ENCODE results near the gene SPATA2L. TPM values are rescaled to one million over a fixed set of nuclear protein-coding genes. Genes with fewer than 3 reads are reported as not detected.
"Not testable (repeated sequence)": the region's sequence is repeated elsewhere in the genome, so short reads cannot be mapped to it uniquely, and the experiment has no call there.

SPATA2L gene
- total RNA-seq, 1 donor from 2014 or later = 9.3 TPM

- no peaks in the 10 kb centered on the region for H3K27me3 Mint-ChIP-seq (ENCODE audit: low read depth)
- H3K4me1 Mint-ChIP-seq (ENCODE audit: low read depth) = no peaks in the 10 kb centered on the region
- no peak for TF ChIP-seq CTCF (IDR thresholded peaks at IDR 0.05)
- H3K27ac Mint-ChIP-seq (ENCODE audit: unreplicated experiment) = no peak overlapping the region
- no peak overlapping the region for H3K4me3 Mint-ChIP-seq (ENCODE audit: unreplicated experiment)
- H3K36me3 Mint-ChIP-seq (ENCODE audit: low read depth) = peaks cover 8% of the 10 kb centered on the region
- peak; percentile 94 for DNase-seq (ENCODE audit: low spot score)
- H3K9me3 Mint-ChIP-seq (ENCODE audit: low read depth) = no peaks in the 10 kb centered on the region
These were observed 7.3 kb downstream of the SPATA2L start for GRCh38 chr16:89693931-89694783.

- no peaks in the 10 kb centered on the region for H3K4me1 Mint-ChIP-seq (ENCODE audit: low read depth)
- no peaks in the 10 kb centered on the region for H3K9me3 Mint-ChIP-seq (ENCODE audit: low read depth)
- H3K27me3 Mint-ChIP-seq (ENCODE audit: low read depth) = no peaks in the 10 kb centered on the region
- peak; percentile 86 for DNase-seq (ENCODE audit: low spot score)
- H3K36me3 Mint-ChIP-seq (ENCODE audit: low read depth) = peaks cover 8% of the 10 kb centered on the region
- no peak for TF ChIP-seq CTCF (IDR thresholded peaks at IDR 0.05)
- H3K4me3 Mint-ChIP-seq (ENCODE audit: unreplicated experiment) = no peak overlapping the region
- H3K27ac Mint-ChIP-seq (ENCODE audit: unreplicated experiment) = no peak overlapping the region
These were observed 8.2 kb downstream of the SPATA2L start for GRCh38 chr16:89693289-89693731.

GRCh38 chr16:89691986-89692569 lies 9.4 kb downstream of the SPATA2L start:
- Mint-ChIP-seq H3K27ac (ENCODE audit: unreplicated experiment) (no peak overlapping the region), H3K36me3 (ENCODE audit: low read depth) (peaks cover 8% of the 10 kb centered on the region), H3K27me3 (ENCODE audit: low read depth) (no peaks in the 10 kb centered on the region), H3K9me3 (ENCODE audit: low read depth) (no peaks in the 10 kb centered on the region), H3K4me3 (ENCODE audit: unreplicated experiment) (no peak overlapping the region), H3K4me1 (ENCODE audit: low read depth) (peaks cover 8% of the 10 kb centered on the region)
- no peak for TF ChIP-seq CTCF (IDR thresholded peaks at IDR 0.05)
- no peak for DNase-seq (ENCODE audit: low spot score)

- Mint-ChIP-seq H3K27me3 (ENCODE audit: low read depth) (no peaks in the 10 kb centered on the region), H3K4me1 (ENCODE audit: low read depth) (peaks cover 10% of the 10 kb centered on the region), H3K9me3 (ENCODE audit: low read depth) (no peaks in the 10 kb centered on the region), H3K4me3 (ENCODE audit: unreplicated experiment) (no peak overlapping the region), H3K27ac (ENCODE audit: unreplicated experiment) (no peak overlapping the region), H3K36me3 (ENCODE audit: low read depth) (peaks cover 8% of the 10 kb centered on the region)
- DNase-seq (ENCODE audit: low spot score) = peak; percentile 67
- TF ChIP-seq CTCF (IDR thresholded peaks at IDR 0.05) = no peak
These were observed 10.1 kb downstream of the SPATA2L start for GRCh38 chr16:89691231-89691985.

- H3K4me1 Mint-ChIP-seq (ENCODE audit: low read depth) = peaks cover 15% of the 10 kb centered on the region
- TF ChIP-seq CTCF (IDR thresholded peaks at IDR 0.05) = no peak
- no peak overlapping the region for H3K4me3 Mint-ChIP-seq (ENCODE audit: unreplicated experiment)
- H3K27ac Mint-ChIP-seq (ENCODE audit: unreplicated experiment) = no peak overlapping the region
- peaks cover 12% of the 10 kb centered on the region for H3K36me3 Mint-ChIP-seq (ENCODE audit: low read depth)
- H3K9me3 Mint-ChIP-seq (ENCODE audit: low read depth) = no peaks in the 10 kb centered on the region
- H3K27me3 Mint-ChIP-seq (ENCODE audit: low read depth) = no peaks in the 10 kb centered on the region
- peak; percentile 86 for DNase-seq (ENCODE audit: low spot score)
These were observed 11.1 kb downstream of the SPATA2L start for GRCh38 chr16:89690392-89690901.

- H3K4me1 Mint-ChIP-seq (ENCODE audit: low read depth) = peaks cover 15% of the 10 kb centered on the region
- DNase-seq (ENCODE audit: low spot score) = peak; percentile 24
- peaks cover 15% of the 10 kb centered on the region for H3K36me3 Mint-ChIP-seq (ENCODE audit: low read depth)
- H3K27me3 Mint-ChIP-seq (ENCODE audit: low read depth); H3K27ac Mint-ChIP-seq (ENCODE audit: unreplicated experiment); H3K4me3 Mint-ChIP-seq (ENCODE audit: unreplicated experiment); H3K9me3 Mint-ChIP-seq (ENCODE audit: low read depth): not testable (repeated sequence)
These were observed 11.9 kb downstream of the SPATA2L start for GRCh38 chr16:89689621-89690020.
